GM21526 (cell line): ENCODE data around the gene STRBP.

Experiments used
- ATAC-seq: cut with Tn5 transposase; IDR thresholded peaks from one replicate; pipeline ENCODE4 v1.9.1; 2021; ENCODE audit warnings: moderate library complexity; ENCODE audit not compliant: unreplicated experiment, low FRiP score

Gene STRBP

DNA sequence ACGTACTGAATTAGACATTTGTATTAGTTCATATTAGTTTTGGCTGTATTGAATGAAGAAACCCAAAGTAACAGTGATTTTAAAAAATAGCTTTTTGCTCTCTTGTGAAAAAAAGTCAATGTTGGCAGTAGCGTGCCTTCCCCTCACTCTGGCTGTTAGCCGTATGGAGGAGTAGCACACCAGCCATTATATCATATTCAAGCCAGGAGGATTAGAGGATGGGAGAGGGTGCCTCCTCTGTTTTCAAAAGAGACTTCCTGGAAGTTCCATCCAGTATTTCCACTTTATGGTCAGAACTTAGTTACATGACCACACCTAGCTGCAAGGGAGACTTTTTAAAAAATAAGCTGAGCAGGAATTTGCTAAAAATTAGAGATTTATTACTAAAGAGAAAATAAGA lies 193.8 kb downstream of the STRBP start:
- no peak for ATAC-seq

DNA sequence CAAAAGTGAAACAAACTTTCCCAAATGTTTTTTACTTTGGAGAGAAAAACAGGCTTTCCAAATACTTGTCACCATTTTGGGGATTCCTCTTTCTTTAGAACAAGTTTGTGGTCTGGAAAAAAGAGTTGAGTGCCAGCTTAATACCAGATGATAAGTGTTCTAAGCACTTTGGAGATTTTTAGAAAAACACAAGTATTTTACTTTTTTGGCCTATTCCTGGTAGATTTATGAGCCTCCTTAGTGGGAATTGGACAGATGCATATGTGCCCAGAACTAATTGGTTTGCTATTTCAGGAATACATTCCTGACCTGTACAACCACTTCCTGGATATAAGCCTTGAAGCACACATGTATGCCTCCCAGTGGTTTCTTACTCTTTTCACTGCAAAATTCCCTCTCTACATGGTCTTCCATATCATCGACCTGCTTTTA lies 194.4 kb downstream of the STRBP start:
- no peak for ATAC-seq

DNA sequence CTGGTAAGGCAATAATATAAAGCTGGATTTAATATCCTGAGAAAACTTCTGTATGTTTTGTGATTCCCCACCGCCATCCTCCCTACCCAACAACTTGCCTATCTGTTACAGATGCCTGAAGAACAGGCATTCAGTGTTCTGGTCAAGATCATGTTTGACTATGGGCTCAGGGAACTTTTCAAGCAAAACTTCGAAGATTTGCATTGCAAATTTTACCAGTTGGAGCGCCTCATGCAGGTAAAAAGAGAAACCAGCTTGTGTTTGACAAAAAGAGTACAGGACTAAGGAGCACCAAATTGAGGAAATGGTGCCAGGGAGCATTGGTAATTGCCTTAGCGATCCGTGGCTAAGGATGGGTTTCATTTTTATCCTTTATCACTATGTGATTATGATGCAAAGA lies 194.9 kb downstream of the STRBP start:
- ATAC-seq, result no peak

DNA sequence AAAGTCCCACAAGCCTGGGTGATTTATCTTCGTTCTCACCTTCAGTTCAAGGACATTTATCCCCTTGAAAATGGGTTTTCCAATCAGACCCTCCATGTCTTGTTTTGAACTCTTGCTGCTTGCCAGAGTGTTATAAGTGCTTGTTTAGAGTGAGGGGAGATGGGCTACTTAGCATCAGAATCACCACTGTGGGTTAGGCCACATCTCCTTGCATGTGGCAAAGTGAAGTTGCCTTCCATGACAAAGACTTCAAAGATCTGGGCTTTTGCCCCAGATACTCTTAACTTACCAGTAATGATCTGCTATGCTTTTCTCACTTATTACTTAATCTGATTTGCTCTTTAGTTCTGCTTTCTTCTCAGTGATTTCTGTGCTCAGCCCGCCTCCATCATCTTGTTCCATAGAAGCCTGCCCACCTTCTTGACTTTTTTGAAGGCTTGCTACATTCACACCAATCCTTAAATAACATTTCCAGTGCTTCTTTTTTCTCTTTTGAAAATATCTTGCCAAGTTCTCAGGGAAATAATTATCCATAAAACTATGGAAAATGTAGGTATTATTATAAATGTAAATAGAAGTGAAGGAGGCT lies 195.9 kb downstream of the STRBP start:
- ATAC-seq, result no peak
